Naive thymus-derived CD4-positive, alpha-beta T cell (primary cell): ENCODE results near the gene UQCC5. TPM values are rescaled to one million over a fixed set of nuclear protein-coding genes. Genes with fewer than 3 reads are reported as not detected.

Experiments
- ATAC-seq: fragments of 150-1000 bp; cut with Tn5 transposase; 2 replicates; pipeline ENCODE4 v1.10.0; 2021; ENCODE audit warnings: mild to moderate bottlenecking, moderate library complexity
- CTCF ChIA-PET: fragments of 350-600 bp; sonication (Branson Sonifier 250); formaldehyde crosslinking; loops from one replicate; lab custom pipeline; 2021; ENCODE audit warnings: antibody characterized with exemption; lab: Charles Lee
- POLR2A ChIA-PET: fragments of 350-600 bp; sonication (Branson Sonifier 250); formaldehyde crosslinking; loops from one replicate; lab custom pipeline; 2021; ENCODE audit warnings: antibody characterized with exemption, inconsistent platforms; lab: Charles Lee
- DNase-seq, 9 donors: peaks; one replicate each; pipeline versions ENCODE4 v3.0.0 to v3.0.0-alpha.2; 2020 to 2022; ENCODE audit warnings: mixed read lengths in 1 of 9
- H3K27ac ChIP-seq: one replicate; pipeline ENCODE4 v1.7.0; 2013; ENCODE audit warnings: mild to moderate bottlenecking, low read depth, low read length, moderate library complexity
- H3K27me3 ChIP-seq, 2 donors: one replicate each; pipeline ENCODE4 v1.7.0; 2013; ENCODE audit warnings: low read length in 2 of 2, mild to moderate bottlenecking in 2 of 2, moderate library complexity in 2 of 2; ENCODE audit not compliant: control insufficient read depth in 2 of 2, insufficient read depth in 2 of 2
- H3K36me3 ChIP-seq, 3 experiments: 1 replicate in 2 of 3; 2 replicates in 1 of 3; pipeline ENCODE4 v1.7.0; 2013; ENCODE audit warnings: low read length in 3 of 3, mild to moderate bottlenecking in 3 of 3, moderate library complexity in 1 of 3; ENCODE audit not compliant: insufficient read depth in 3 of 3, control insufficient read depth in 2 of 3
- H3K4me1 ChIP-seq, 2 donors: one replicate each; pipeline ENCODE4 v1.7.0; 2013; ENCODE audit warnings: low read length in 2 of 2, mild to moderate bottlenecking in 2 of 2, moderate library complexity in 1 of 2; ENCODE audit not compliant: control insufficient read depth in 2 of 2, insufficient read depth in 2 of 2
- H3K4me3 ChIP-seq: 2 replicates; pipeline ENCODE4 v1.7.0; 2013; ENCODE audit warnings: mild to moderate bottlenecking, low read length
- H3K9me3 ChIP-seq, 3 experiments: 1 replicate in 2 of 3; 2 replicates in 1 of 3; pipeline ENCODE4 v1.7.0; 2013; ENCODE audit warnings: low read length in 3 of 3; ENCODE audit not compliant: control insufficient read depth in 2 of 3
- H3K27ac Mint-ChIP-seq, 9 donors: one replicate each; pipeline ENCODE4 v1.8.0; 2020 to 2022; ENCODE audit warnings: mixed read lengths in 9 of 9, mild to moderate bottlenecking in 8 of 9, moderate library complexity in 5 of 9, inconsistent platforms in 2 of 9
- H3K27me3 Mint-ChIP-seq, 5 donors: one replicate each; pipeline ENCODE4 v1.8.0; 2021 to 2022; ENCODE audit warnings: mixed read lengths in 5 of 5, mild to moderate bottlenecking in 1 of 5
- H3K36me3 Mint-ChIP-seq, 5 donors: one replicate each; pipeline ENCODE4 v1.8.0; 2020 to 2022; ENCODE audit warnings: mixed read lengths in 5 of 5, mild to moderate bottlenecking in 3 of 5, inconsistent platforms in 1 of 5
- H3K4me1 Mint-ChIP-seq, 7 donors: one replicate each; pipeline ENCODE4 v1.8.0; 2020 to 2022; ENCODE audit warnings: mixed read lengths in 7 of 7, mild to moderate bottlenecking in 3 of 7, inconsistent platforms in 1 of 7
- H3K4me3 Mint-ChIP-seq, 10 donors: one replicate each; pipeline ENCODE4 v1.8.0; 2020 to 2022; ENCODE audit warnings: mild to moderate bottlenecking in 10 of 10, mixed read lengths in 10 of 10, moderate library complexity in 6 of 10, inconsistent platforms in 2 of 10
- H3K9me3 Mint-ChIP-seq, 11 donors: one replicate each; pipeline ENCODE4 v1.8.0; 2020 to 2022; ENCODE audit warnings: mixed read lengths in 11 of 11, mild to moderate bottlenecking in 4 of 11, inconsistent platforms in 1 of 11, moderate library complexity in 1 of 11
- intact Hi-C, 2 donors: fragments of 100-400 bp; cut with micrococcal nuclease; formaldehyde crosslinking; loops; one replicate each; pipeline ENCODE4 v1.15.1; 2023
- polyA plus RNA-seq, 2 donors: library from polyadenylated mRNA; unstranded; fragments of 300-500 nt; fragmentation: Illumina TruSeq; gene quantifications; one replicate each; pipeline ENCODE4 v1.2.3, GENCODE V29; 2021
- total RNA-seq, 6 experiments: library from RNA in 5 of 6; stranded (reverse) in 5 of 6; gene quantifications; 1 replicate in 5 of 6; 2 replicates in 1 of 6; pipeline ENCODE4 v1.2.3 and lab custom pipeline; 2021 to 2026

Gene UQCC5
- total and polyA plus RNA-seq, 7 experiments from 2014 or later: 5.4 to 28.2 (median 11.7) TPM

DNA sequence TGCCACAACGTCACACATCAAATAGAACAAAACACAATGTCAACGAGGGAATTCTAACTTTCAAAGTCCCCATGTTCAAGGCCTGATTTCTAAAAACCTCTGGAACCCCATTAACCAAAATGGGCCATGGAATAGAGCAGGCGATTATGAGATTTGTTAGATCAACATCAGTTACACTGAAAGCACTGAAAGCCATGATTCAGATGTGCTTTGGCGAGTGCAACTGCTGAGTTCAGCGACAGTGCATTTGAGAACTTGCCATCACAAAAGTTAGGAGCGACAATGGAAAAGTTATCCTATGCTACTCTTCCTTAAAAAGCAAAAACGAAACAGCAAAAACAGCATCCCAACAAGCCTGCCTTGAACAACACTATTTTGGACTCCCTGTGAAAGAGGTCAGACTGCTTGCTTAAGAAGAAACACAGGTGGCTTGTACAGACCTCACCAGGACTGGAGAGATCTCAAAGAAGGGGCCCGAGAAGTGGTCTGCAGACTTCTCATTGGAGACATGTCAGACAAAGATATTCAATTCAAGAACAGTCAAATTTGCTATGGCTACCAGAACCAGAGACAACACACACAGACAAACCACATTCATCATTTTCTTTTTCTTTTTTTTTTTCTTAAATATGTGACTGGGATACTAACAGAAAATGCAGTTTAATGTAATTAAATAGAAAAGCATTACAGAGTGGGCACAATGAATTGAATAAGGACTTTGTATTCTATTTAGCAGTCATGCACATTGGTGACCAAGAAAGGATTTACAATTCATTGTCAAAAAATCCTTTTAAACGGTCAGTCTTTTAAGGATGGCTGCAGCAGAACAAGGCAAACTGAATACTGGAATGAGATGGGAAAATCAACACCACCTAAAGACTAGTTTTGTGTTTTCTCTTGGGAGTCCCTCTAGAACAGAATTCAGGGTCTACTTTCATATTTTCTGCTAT, 20.9 kb downstream of the UQCC5 start:
- ChIA-PET POLR2A (no interaction called here), CTCF (no interaction called here)
- no peaks in the 10 kb centered on the region for H3K4me1 ChIP-seq

DNA sequence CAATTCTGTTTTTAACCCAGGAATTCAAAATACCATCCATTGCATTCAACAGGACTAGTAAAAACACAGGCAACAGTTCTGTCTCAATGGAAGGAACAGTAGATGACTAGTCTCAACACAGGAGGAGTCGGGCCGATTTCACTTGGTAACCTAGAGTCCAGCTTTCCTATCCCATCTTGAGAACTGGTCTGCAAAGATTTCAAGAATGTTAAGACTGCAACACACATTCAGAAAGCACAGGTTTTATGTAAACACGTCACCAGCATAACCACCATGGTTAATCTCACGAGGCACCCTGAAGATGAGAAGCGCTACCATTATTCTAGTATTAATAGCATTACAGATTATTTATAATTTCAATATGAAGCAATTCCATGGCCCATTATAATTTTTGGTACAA, 22.0 kb downstream of the UQCC5 start:
- H3K27me3 Mint-ChIP-seq: no peaks in the 10 kb centered on the region
- Histone ChIP-seq H3K27me3 (no peaks in the 10 kb centered on the region), H3K4me1 (no peaks in the 10 kb centered on the region), H3K36me3 (peaks cover 22 to 71% (median 24%) of the 10 kb centered on the region in 3 experiments), H3K4me3 (no peak overlapping the region), H3K9me3 (no peaks in the 10 kb centered on the region), H3K27ac (no peak overlapping the region)
- ATAC-seq (no peak), DNase-seq (no peak)
- H3K4me1 Mint-ChIP-seq: peaks cover 0 to 9% (median 5%) of the 10 kb centered on the region in 7 donors
- no peak overlapping the region for H3K4me3 Mint-ChIP-seq
- ChIA-PET POLR2A (no interaction called here), CTCF (no interaction called here)
- no peaks in the 10 kb centered on the region for H3K9me3 Mint-ChIP-seq
- intact Hi-C loops: no loop called here
- peaks cover 20 to 45% (median 33%) of the 10 kb centered on the region in 5 donors for H3K36me3 Mint-ChIP-seq
- H3K27ac Mint-ChIP-seq: peak overlapping the region in 1 of 9 donors; percentile 76

More for the DNA sequence above, 20.9 kb downstream of the UQCC5 start:
- intact Hi-C loops: no loop called here
- DNase-seq (no peak), ATAC-seq (no peak)
- H3K27ac Mint-ChIP-seq: peak overlapping the region in 4 of 9 donors; percentile 8 to 72 (median 30)
- no peaks in the 10 kb centered on the region for H3K9me3 Mint-ChIP-seq
- H3K27me3 Mint-ChIP-seq: no peaks in the 10 kb centered on the region
- Histone ChIP-seq H3K27ac (no peak overlapping the region), H3K4me3 (no peak overlapping the region), H3K27me3 (no peaks in the 10 kb centered on the region), H3K9me3 (no peaks in the 10 kb centered on the region), H3K36me3 (peaks cover 17 to 73% (median 30%) of the 10 kb centered on the region in 3 experiments)
- peaks cover 16 to 36% (median 27%) of the 10 kb centered on the region in 5 donors for H3K36me3 Mint-ChIP-seq
- H3K4me3 Mint-ChIP-seq: no peak overlapping the region
- H3K4me1 Mint-ChIP-seq: peaks cover 0 to 9% (median 5%) of the 10 kb centered on the region in 7 donors

DNA sequence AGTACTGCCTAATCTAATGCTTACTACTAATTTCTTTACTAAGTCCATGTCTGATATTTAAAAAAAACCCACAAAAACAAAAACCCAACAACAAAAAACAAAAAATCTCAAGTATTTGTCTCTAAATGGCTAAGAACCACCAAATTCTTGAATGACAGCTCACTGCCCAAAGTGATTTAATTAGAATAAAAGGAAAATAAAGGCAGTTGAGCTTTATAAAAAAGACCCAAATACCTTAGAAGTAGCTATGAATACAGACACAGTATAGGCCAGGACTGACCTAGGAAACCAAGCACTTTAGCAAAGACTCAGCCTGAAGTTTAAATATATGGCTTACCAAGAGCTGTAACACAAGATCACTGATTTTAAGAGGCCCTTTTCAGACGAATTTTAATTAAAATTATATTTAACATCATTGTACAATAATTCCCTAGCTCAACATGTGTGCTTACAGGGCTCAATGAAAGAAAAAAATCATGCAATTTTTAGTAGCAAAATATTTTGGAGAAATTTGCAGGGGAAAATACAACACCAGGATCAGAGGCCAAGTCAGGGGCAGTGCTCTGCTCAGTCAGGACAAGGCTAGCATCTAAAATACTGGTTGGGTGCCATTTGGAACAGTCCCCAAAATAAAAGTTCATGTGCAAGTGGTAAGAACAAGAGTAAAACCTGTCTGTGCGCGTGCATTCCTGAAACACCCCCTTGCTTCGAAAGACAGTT, 24.8 kb downstream of the UQCC5 start:
- Mint-ChIP-seq H3K27ac (no peak overlapping the region), H3K4me1 (peaks cover 0 to 7% (median 3%) of the 10 kb centered on the region in 7 donors), H3K4me3 (no peak overlapping the region), H3K27me3 (no peaks in the 10 kb centered on the region), H3K36me3 (peaks cover 17 to 38% (median 34%) of the 10 kb centered on the region in 5 donors), H3K9me3 (no peaks in the 10 kb centered on the region)
- ChIA-PET POLR2A (no interaction called here), CTCF (no interaction called here)
- intact Hi-C loops: no loop called here
- H3K27ac ChIP-seq: no peak overlapping the region
- ATAC-seq (no peak), DNase-seq (no peak)
- no peaks in the 10 kb centered on the region for H3K27me3 ChIP-seq
- H3K4me1 ChIP-seq: no peaks in the 10 kb centered on the region
- peaks cover 19 to 60% (median 23%) of the 10 kb centered on the region in 3 experiments for H3K36me3 ChIP-seq
- H3K4me3 ChIP-seq: no peak overlapping the region
- H3K9me3 ChIP-seq: no peaks in the 10 kb centered on the region

DNA sequence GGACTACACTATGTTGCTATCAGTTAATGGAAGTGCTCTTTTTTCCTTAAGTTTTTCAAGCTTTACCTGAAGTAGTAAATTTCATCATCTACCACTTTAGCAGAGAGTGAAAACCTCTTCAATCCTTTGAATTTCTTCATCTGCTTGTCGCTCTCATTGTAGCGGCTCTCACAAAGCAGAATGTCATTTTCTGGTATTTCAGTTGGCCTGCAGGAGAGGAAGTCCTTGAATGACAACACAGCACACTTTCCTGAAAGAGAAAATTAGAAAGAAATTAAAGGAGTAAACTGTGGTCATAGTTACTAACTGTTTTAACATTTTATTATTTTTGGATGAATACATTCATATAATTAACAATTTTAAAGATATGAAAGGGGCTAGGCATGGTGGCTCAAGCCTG, 27.6 kb downstream of the UQCC5 start:
- peaks cover 9 to 40% (median 29%) of the 10 kb centered on the region in 5 donors for H3K36me3 Mint-ChIP-seq
- no peaks in the 10 kb centered on the region for H3K27me3 ChIP-seq
- H3K27ac Mint-ChIP-seq: no peak overlapping the region
- peaks cover 0 to 5% (median 3%) of the 10 kb centered on the region in 7 donors for H3K4me1 Mint-ChIP-seq
- no peaks in the 10 kb centered on the region for H3K9me3 Mint-ChIP-seq
- no peaks in the 10 kb centered on the region for H3K27me3 Mint-ChIP-seq
- intact Hi-C loops: no loop called here
- ATAC-seq (no peak), DNase-seq (no peak)
- ChIA-PET POLR2A (no interaction called here), CTCF (no interaction called here)
- H3K9me3 ChIP-seq: no peaks in the 10 kb centered on the region
- no peaks in the 10 kb centered on the region for H3K4me1 ChIP-seq
- H3K36me3 ChIP-seq: peaks cover 7 to 35% (median 23%) of the 10 kb centered on the region in 3 experiments
- no peak overlapping the region for H3K27ac ChIP-seq
- no peak overlapping the region for H3K4me3 ChIP-seq
- H3K4me3 Mint-ChIP-seq: no peak overlapping the region

DNA sequence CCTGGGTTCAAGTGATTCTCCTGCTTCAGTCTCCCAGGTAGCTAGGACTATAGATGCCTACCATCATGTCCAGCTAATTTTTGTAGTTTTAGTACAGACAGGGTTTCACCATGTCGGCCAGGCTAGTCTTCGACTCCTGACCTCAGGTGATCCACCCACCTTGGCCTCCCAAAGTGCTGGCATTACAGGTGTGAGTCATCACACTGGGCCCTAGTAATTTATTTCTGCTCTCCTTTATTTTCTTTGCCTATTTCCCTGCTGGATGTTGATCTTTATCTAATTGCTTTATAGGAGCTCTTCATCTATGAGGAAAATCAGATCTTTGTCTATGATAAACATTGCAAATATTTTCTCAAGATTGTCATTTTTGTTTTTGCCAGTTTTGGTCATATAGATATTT, 31.7 kb downstream of the UQCC5 start:
- ChIA-PET POLR2A (no interaction called here), CTCF (interaction anchor here (0.7 kb wide), 1 partner anchor 55 kb away, joined by 3 read pairs; no protein-coding TSS in a partner anchor)
- H3K27ac Mint-ChIP-seq: peak overlapping the region in 2 of 9 donors; percentile 6 to 17
- Histone ChIP-seq H3K4me3 (no peak overlapping the region), H3K36me3 (peaks cover 0 to 24% (median 5%) of the 10 kb centered on the region in 3 experiments), H3K27ac (no peak overlapping the region), H3K9me3 (no peaks in the 10 kb centered on the region), H3K27me3 (no peaks in the 10 kb centered on the region), H3K4me1 (no peaks in the 10 kb centered on the region)
- no peak overlapping the region for H3K4me3 Mint-ChIP-seq
- DNase-seq: no peak
- intact Hi-C loops: no loop called here
- no peaks in the 10 kb centered on the region for H3K9me3 Mint-ChIP-seq
- no peak for ATAC-seq
- peaks cover 6 to 32% (median 16%) of the 10 kb centered on the region in 5 donors for H3K36me3 Mint-ChIP-seq
- no peaks in the 10 kb centered on the region for H3K27me3 Mint-ChIP-seq
- H3K4me1 Mint-ChIP-seq: no peaks in the 10 kb centered on the region

DNA sequence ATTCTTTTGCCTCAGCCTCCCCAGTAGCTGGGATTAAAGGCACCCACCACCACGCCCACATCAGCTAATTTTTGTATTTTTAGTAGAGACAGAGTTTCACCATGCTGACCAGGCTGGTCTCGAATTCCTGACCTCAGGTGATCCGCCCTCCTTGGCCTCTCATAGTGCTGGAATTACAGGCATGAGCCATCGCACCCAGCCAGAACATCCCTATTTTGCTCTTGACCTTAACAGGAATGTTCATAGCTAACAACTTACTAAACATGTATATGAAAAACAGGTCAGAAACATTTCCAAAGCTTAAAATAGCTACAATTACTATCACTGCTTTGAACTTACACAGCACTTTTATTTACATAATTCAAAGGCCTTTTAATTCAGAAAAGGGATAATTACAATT, 33.7 kb downstream of the UQCC5 start:
- ATAC-seq: no peak
- Mint-ChIP-seq H3K27me3 (no peaks in the 10 kb centered on the region), H3K9me3 (no peaks in the 10 kb centered on the region), H3K4me3 (no peak overlapping the region), H3K27ac (no peak overlapping the region), H3K4me1 (peaks cover 0 to 6% (median 0%) of the 10 kb centered on the region in 7 donors), H3K36me3 (peaks cover 11 to 33% (median 17%) of the 10 kb centered on the region in 5 donors)
- DNase-seq: no peak
- CTCF ChIA-PET: no interaction called here
- Histone ChIP-seq H3K9me3 (no peaks in the 10 kb centered on the region), H3K4me1 (no peaks in the 10 kb centered on the region), H3K36me3 (peaks cover 0 to 32% (median 0%) of the 10 kb centered on the region in 3 experiments), H3K27ac (no peak overlapping the region), H3K27me3 (no peaks in the 10 kb centered on the region), H3K4me3 (no peak overlapping the region)
- intact Hi-C loops: no loop called here
- POLR2A ChIA-PET: no interaction called here
